PC-9 (cell line): ENCODE results near the gene CMTR1. TPM values are rescaled to one million over a fixed set of nuclear protein-coding genes. Genes with fewer than 3 reads are reported as not detected.

Experiments used
- BruUV-seq: library from RNA; stranded (reverse); fragments of 400-500 nt; replicated peaks from 2 replicates; lab custom pipeline; 2021; lab: Mats Ljungman, UMichigan
- CTCF ChIA-PET: fragments of 300-600 bp; sonication (Branson Sonifier 250); formaldehyde crosslinking; loops from one replicate; lab custom pipeline; 2022; ENCODE audit warnings: antibody characterized with exemption; lab: Charles Lee
- POLR2A ChIA-PET: fragments of 300-600 bp; sonication (Branson Sonifier 250); formaldehyde crosslinking; loops from one replicate; lab custom pipeline; 2022; ENCODE audit warnings: antibody characterized with exemption; ENCODE audit not compliant: unreplicated experiment; lab: Charles Lee
- DNase-seq, 2 experiments: peaks; one replicate each; pipeline versions ENCODE4 v3.0.0 to v3.0.0-alpha.2; 2015 to 2022; ENCODE audit warnings: mixed read lengths in 1 of 2
- H2AFZ ChIP-seq: fragments of 200-600 bp; sonication (generic); 2 replicates; pipeline ENCODE4 v1.8.1; 2017; ENCODE audit warnings: antibody characterized with exemption
- H3F3A ChIP-seq: fragments of 200-600 bp; sonication (generic); 2 replicates; pipeline ENCODE4 v1.8.1; 2017; ENCODE audit warnings: antibody characterized with exemption, mild to moderate bottlenecking, low read depth; ENCODE audit not compliant: insufficient read depth
- H3K27ac ChIP-seq: fragments of 200-600 bp; sonication (generic); 2 replicates; pipeline ENCODE4 v1.6.1; 2016; ENCODE audit warnings: mixed run types
- H3K27me3 ChIP-seq: fragments of 200-600 bp; sonication (generic); 2 replicates; pipeline ENCODE4 v1.6.1; 2016; ENCODE audit warnings: low read depth, mixed run types; ENCODE audit not compliant: insufficient read depth
- H3K36me3 ChIP-seq: fragments of 200-600 bp; sonication (generic); 2 replicates; pipeline ENCODE4 v1.6.1; 2016; ENCODE audit warnings: low read depth, mixed run types
- H3K4me1 ChIP-seq: fragments of 200-600 bp; sonication (generic); replicated peaks from 2 replicates; pipeline ENCODE4 v1.6.1; 2016; ENCODE audit warnings: mixed run types; ENCODE audit not compliant: insufficient read depth
- H3K4me2 ChIP-seq: fragments of 200-600 bp; sonication (generic); 2 replicates; pipeline ENCODE4 v1.6.1; 2017; ENCODE audit warnings: mixed run types
- H3K4me3 ChIP-seq: fragments of 200-600 bp; sonication (generic); 2 replicates; pipeline ENCODE4 v1.6.1; 2016; ENCODE audit warnings: mixed run types
- H3K79me2 ChIP-seq: fragments of 200-600 bp; sonication (generic); 2 replicates; pipeline ENCODE4 v1.6.1; 2017; ENCODE audit warnings: low read depth, mixed run types
- H3K9me2 ChIP-seq: fragments of 200-600 bp; sonication (generic); 2 replicates; pipeline ENCODE4 v1.8.1; 2017; ENCODE audit warnings: mild to moderate bottlenecking; ENCODE audit not compliant: insufficient read depth
- H3K9me3 ChIP-seq: fragments of 200-600 bp; sonication (generic); 2 replicates; pipeline ENCODE4 v1.8.1; 2016; ENCODE audit warnings: low read depth; ENCODE audit not compliant: insufficient read depth
- H4K20me1 ChIP-seq: fragments of 200-600 bp; sonication (generic); 2 replicates; pipeline ENCODE4 v1.8.1; 2017; ENCODE audit not compliant: insufficient read depth
- EZH2 ChIP-seq: fragments of 200-600 bp; sonication (generic); IDR thresholded peaks from 2 replicates; pipeline ENCODE4 v1.8.0; 2017; ENCODE audit warnings: antibody characterized with exemption, low read depth
- intact Hi-C: fragments of 100-400 bp; cut with micrococcal nuclease; formaldehyde crosslinking; loops from one replicate; pipeline ENCODE4 v1.10.0; 2022; ENCODE audit not compliant: unreplicated experiment
- total RNA-seq: library from RNA; stranded (reverse); gene quantifications from 2 replicates; pipeline ENCODE4 v1.2.3, GENCODE V29; 2021
- TF ChIP-seq, protein P1 (sequence below): fragments of 200-600 bp; sonication (generic); conservative IDR thresholded peaks from 2 replicates; pipeline ENCODE4 v1.6.1; 2017; ENCODE audit warnings: mixed run types, antibody characterized with exemption, mild to moderate bottlenecking, moderate library complexity

The CMTR1 gene
- total RNA-seq, 1 experiment from 2014 or later: 28.3 TPM

DNA sequence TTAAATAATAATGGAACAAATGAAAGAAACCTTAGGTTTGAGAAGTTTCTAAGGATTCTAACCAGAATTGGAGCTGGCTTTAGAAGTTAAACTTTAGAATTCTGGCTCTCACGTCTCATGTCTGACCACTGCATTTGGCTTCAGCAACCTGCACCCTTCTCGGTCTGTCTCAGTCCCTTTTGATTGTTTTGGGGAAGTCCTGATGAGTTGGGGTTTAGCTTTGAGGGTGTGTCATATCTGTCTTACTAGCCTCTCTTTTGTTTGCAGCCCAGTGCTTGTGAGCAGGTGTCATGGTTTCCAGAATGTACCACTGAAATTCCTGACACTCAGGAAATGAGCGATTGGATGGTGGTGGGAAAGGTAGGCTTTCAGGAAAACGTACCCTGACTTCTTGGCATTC, 17.0 kb downstream of the CMTR1 start:
- POLR2A ChIA-PET: no interaction called here
- Histone ChIP-seq H3F3A (no peaks in the 10 kb centered on the region), H3K4me1 (no peaks in the 10 kb centered on the region), H3K9me2 (no peaks in the 10 kb centered on the region), H3K27me3 (no peaks in the 10 kb centered on the region), H3K36me3 (0 out of 2 replicates have a peak, but pooled peaks cover 18% of the 10 kb centered on the region), H3K27ac (no peak overlapping the region), H3K4me2 (no peak overlapping the region), H3K9me3 (no peaks in the 10 kb centered on the region), H3K79me2 (no peaks in the 10 kb centered on the region), H4K20me1 (no peaks in the 10 kb centered on the region), H2AFZ (no peak overlapping the region), H3K4me3 (no peak overlapping the region)
- intact Hi-C loops: no loop called here
- TF ChIP-seq EZH2: no peak
- TF ChIP-seq, protein P1, sequence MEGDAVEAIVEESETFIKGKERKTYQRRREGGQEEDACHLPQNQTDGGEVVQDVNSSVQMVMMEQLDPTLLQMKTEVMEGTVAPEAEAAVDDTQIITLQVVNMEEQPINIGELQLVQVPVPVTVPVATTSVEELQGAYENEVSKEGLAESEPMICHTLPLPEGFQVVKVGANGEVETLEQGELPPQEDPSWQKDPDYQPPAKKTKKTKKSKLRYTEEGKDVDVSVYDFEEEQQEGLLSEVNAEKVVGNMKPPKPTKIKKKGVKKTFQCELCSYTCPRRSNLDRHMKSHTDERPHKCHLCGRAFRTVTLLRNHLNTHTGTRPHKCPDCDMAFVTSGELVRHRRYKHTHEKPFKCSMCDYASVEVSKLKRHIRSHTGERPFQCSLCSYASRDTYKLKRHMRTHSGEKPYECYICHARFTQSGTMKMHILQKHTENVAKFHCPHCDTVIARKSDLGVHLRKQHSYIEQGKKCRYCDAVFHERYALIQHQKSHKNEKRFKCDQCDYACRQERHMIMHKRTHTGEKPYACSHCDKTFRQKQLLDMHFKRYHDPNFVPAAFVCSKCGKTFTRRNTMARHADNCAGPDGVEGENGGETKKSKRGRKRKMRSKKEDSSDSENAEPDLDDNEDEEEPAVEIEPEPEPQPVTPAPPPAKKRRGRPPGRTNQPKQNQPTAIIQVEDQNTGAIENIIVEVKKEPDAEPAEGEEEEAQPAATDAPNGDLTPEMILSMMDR: no peak
- no TSS peak for BruUV-seq
- no peak for DNase-seq
- CTCF ChIA-PET: no interaction called here

DNA sequence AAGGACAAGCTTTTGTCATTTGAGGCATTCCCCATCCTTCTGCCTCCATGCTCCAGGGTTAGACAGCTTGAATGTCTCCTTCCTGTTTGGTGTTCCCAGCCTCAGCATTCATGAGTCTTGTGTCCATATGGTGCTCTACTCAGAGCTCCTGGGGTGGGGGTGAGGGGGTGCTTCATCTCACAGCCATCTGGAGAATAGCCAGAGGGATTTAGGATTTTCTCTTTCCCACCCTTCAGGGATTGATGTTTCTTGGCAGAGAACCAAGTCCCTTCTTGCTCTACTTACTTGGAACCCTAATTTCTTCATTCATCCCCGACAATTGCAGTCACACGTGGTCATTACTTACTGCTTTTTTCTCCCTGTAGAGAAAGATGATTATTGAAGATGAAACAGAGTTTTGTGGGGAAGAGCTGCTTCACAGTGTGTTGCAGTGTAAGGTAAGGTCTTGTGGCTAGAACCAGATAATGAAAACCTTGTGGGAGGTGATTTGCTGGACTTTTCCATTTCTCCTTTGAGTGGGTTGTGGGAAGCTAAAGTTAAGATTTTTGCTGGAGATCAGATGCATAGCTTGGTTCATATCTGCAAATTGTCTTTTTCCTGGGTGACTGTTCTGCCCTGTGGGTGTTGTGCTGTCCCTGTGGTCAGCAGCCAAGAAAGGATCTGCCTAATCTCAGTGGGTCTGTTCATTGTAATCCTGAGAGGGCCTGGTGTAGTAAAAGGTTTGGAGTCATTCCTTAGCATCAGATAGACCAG, 18.6 kb downstream of the CMTR1 start:
- 0 out of 2 replicates have a peak, but pooled peaks cover 18% of the 10 kb centered on the region for H3K36me3 ChIP-seq
- H3K4me1 ChIP-seq: no peaks in the 10 kb centered on the region
- no TSS peak for BruUV-seq
- ChIA-PET POLR2A (no interaction called here), CTCF (no interaction called here)
- no peaks in the 10 kb centered on the region for H3K9me3 ChIP-seq
- no peak overlapping the region for H3K4me2 ChIP-seq
- no peaks in the 10 kb centered on the region for H3K9me2 ChIP-seq
- no peaks in the 10 kb centered on the region for H3K27me3 ChIP-seq
- H3F3A ChIP-seq: no peaks in the 10 kb centered on the region
- intact Hi-C loops: no loop called here
- DNase-seq: no peak
- H3K4me3 ChIP-seq: no peak overlapping the region
- no peaks in the 10 kb centered on the region for H4K20me1 ChIP-seq
- H2AFZ ChIP-seq: no peak overlapping the region
- TF ChIP-seq, protein P1: no peak
- TF ChIP-seq EZH2: no peak
- no peaks in the 10 kb centered on the region for H3K79me2 ChIP-seq
- H3K27ac ChIP-seq: no peak overlapping the region

DNA sequence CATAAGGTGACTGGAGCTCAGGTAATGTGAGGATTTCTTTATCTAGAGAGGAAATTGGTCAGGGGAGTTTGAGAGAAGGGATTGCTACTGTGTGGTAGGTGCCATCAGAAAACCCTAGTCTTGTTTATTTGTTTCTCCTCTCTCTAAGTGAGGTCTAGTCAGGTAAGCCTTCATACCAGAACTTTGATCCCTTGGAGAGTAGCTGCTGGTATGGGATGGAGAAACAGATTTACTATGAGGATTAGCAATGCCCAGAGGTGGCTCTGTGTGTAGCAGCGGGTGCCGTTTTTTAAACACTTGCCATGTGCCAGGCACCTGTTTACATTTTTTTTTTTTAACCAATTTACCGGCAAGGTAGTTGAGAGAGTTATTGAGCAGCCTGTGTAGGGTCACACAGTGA, 19.5 kb downstream of the CMTR1 start:
- TF ChIP-seq, protein P1: no peak
- TF ChIP-seq EZH2: no peak
- Histone ChIP-seq H3K4me1 (no peaks in the 10 kb centered on the region), H3K9me2 (no peaks in the 10 kb centered on the region), H2AFZ (no peak overlapping the region), H3K27me3 (no peaks in the 10 kb centered on the region), H3K4me3 (no peak overlapping the region), H3F3A (no peaks in the 10 kb centered on the region), H3K36me3 (0 out of 2 replicates have a peak, but pooled peaks cover 14% of the 10 kb centered on the region), H3K4me2 (no peak overlapping the region), H3K9me3 (no peaks in the 10 kb centered on the region), H3K79me2 (no peaks in the 10 kb centered on the region), H4K20me1 (no peaks in the 10 kb centered on the region), H3K27ac (no peak overlapping the region)
- no TSS peak for BruUV-seq
- CTCF ChIA-PET: no interaction called here
- DNase-seq: no peak
- POLR2A ChIA-PET: no interaction called here
- intact Hi-C loops: no loop called here
